HL-60/S4 treated with phorbol 12-myristate 13-acetate at 8.2 ng/mL for 4 days and 3 days (cell line): ENCODE data around the gene VWA1.
"Not testable (repeated sequence)": the region's sequence is repeated elsewhere in the genome, so short reads cannot be mapped to it uniquely, and the experiment has no call there.

Experiments
- in situ Hi-C: fragments of 300-500 bp; cut with MboI; formaldehyde crosslinking; loops from 2 replicates; pipeline ENCODE4 v1.15.0; 2022; ENCODE audit warnings: low sequenced_read_pairs

VWA1 gene

GRCh38 chr1:1480488-1480867 is 45.0 kb downstream of the VWA1 start:
- in situ Hi-C loops = not testable (repeated sequence)

- in situ Hi-C loops = not testable (repeated sequence)
These were observed 46.3 kb downstream of the VWA1 start for GRCh38 chr1:1481811-1482210.

DNA sequence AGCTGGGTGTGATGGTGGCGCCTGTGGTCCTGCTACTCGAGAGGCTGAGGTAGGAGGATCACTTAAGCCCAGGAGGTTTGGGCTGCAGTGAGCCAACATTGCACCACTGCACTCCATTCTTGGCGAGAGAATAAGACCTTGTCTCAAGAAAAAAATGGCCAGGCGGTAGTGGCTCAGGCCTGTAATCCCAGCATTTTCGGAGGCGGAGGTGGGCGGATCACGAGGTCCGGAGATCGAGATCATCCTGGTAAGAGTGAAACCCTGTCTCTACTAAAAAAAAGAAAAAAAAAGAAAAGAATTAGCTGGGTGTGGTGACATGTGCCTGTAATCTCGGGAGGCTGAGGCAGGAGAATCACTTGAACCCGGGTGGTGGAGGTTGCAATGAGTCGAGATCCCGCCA is 47.4 kb downstream of the VWA1 start:
- in situ Hi-C loops = no loop called here

GRCh38 chr1:1483714-1484113 is 48.2 kb downstream of the VWA1 start:
- in situ Hi-C loops = no loop called here

DNA sequence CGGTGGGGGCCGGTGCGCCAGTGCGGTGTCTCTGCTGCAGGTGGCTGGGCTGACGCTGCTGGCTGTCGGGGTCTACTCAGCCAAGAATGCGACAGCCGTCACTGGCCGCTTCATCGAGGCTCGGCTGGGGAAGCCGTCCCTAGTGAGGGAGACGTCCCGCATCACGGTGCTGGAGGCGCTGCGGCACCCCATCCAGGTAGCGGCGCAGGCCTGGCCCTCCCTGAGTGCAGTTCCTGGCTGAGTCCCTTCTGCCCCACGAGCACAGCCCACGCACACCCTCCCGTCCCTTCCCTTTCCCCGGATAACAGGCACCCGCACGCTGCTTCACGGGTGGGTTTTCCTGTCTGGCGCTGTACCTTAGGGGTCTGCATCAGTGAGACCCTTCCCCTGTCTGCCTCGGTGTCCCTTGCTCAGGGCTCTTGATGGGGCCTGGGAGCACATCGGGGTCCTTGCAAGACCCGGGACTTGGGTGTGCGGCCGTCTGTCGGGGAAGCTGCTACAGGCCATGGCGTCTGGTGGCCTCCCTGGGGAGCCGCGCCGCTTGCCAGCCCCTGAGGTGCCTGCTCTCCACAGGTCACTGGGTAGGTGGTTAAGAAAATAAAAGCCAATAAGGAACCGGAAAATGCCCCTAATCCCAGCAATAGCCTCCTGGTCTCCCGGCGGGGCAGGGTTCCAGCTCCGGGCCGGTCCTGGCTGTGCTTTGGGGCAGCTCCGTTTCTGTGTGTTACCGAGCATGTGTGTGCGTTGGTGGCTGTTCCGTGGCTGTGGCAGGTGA is 49.7 kb downstream of the VWA1 start:
- in situ Hi-C loops = not testable (repeated sequence)

- in situ Hi-C loops = not testable (repeated sequence)
These were observed 50.3 kb downstream of the VWA1 start for GRCh38 chr1:1485755-1486317.

DNA sequence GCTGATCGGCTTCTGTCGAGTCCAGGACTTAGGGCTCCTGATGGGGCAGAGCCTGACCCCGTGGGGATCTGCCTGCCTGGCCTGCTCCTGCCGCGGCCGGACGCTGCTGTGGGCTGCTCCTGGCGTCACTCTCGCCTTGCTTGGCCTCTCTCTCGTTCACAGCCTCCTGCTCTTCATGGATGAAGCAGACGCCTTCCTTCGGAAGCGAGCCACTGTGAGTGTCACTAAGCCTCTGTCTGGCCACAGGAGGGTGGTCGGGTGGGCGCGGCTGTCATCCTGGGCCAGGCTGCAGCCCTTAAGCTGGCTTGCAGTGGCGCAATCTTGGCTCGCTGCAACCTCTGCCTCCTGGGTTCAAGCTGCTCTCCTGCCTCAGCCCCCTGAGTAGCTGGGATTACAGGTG is 52.2 kb downstream of the VWA1 start:
- in situ Hi-C loops = no loop called here

DNA sequence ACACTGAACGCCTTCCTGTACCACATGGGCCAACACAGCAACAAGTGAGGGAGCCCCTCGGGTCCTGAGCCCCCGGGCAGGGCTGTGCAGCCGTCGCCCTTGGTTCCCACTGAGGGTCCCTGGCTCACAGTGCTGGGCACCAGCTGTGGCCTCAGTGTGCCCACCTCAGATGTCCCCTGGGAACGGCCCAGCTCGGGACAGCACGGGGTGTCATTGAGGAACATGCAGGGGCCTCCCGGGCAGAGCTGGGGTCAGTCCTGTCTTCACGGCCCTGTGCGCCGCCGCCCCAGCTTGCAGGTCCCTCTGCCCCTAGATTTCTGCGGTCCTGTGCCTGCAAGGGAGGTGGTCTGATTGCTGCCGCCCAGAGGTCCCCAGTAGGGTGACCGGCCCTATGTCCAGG is 53.7 kb downstream of the VWA1 start:
- in situ Hi-C loops = no loop called here

DNA sequence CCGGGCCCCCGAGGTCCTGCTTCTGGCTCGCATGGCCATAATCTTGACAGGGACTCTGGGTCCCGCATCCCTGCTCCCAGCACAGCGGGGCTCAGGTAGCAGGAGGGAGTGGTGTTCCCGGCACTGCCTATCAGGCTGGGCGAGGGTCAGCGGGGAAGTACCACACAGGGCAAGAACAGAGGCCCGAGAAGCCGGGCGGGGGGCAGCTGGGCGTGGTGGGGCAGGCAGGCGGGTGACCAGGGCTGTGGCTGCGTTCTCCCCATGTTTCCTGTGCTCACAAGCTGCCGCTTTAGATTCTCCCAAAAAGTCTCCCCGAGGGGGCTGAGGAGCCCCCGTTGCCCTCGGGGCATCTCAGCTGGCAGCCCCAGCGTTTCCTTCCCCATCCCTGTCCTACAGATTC is 54.4 kb downstream of the VWA1 start:
- in situ Hi-C loops = no loop called here

GRCh38 chr1:1490633-1491230 is 55.2 kb downstream of the VWA1 start:
- in situ Hi-C loops = no loop called here

DNA sequence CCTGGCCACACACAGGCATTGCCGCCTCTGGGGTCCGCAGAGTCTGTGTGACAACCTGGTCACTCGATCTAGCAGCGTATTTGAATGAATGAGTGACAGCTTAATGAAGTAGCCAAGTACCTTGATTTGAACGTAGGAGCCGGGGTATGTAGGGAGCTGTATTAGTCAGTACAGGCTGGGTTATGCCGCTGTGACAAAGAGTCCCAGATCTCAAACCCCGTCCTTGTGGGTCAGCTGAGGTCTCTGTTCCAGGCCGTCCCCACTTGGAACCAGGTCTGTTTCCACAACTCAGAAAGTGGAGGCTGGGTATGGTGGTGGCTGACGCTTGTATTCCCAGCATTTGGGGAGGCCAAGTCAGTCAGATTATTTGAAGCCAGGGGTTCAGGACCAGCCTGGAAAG is 56.1 kb downstream of the VWA1 start:
- in situ Hi-C loops = no loop called here
